PC-9 (cell line): Measurements from ENCODE around the gene CPA5.

Source experiments
- EZH2 ChIP-seq: fragments of 200-600 bp; sonication (generic); IDR thresholded peaks from 2 replicates; pipeline ENCODE4 v1.8.0; 2017; ENCODE audit warnings: antibody characterized with exemption, low read depth
- TF ChIP-seq, protein P1 (sequence below): fragments of 200-600 bp; sonication (generic); conservative IDR thresholded peaks from 2 replicates; pipeline ENCODE4 v1.6.1; 2017; ENCODE audit warnings: mixed run types, antibody characterized with exemption, mild to moderate bottlenecking, moderate library complexity

GRCh38 chr7:130387306-130387627, 42.7 kb downstream of the CPA5 start:
- TF ChIP-seq, protein P1, sequence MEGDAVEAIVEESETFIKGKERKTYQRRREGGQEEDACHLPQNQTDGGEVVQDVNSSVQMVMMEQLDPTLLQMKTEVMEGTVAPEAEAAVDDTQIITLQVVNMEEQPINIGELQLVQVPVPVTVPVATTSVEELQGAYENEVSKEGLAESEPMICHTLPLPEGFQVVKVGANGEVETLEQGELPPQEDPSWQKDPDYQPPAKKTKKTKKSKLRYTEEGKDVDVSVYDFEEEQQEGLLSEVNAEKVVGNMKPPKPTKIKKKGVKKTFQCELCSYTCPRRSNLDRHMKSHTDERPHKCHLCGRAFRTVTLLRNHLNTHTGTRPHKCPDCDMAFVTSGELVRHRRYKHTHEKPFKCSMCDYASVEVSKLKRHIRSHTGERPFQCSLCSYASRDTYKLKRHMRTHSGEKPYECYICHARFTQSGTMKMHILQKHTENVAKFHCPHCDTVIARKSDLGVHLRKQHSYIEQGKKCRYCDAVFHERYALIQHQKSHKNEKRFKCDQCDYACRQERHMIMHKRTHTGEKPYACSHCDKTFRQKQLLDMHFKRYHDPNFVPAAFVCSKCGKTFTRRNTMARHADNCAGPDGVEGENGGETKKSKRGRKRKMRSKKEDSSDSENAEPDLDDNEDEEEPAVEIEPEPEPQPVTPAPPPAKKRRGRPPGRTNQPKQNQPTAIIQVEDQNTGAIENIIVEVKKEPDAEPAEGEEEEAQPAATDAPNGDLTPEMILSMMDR: no peak
- TF ChIP-seq EZH2: no peak
